Suprapubic skin (tissue), 4 donors: ENCODE results near the gene YES1.

ENCODE experiments used
- POLR2A ChIP-seq, 2 donors: fragments of 450-650 bp; IDR thresholded peaks; one replicate each; pipeline ENCODE4 v1.6.1; 2017; ENCODE audit warnings: antibody characterized with exemption in 2 of 2, mild to moderate bottlenecking in 2 of 2, moderate library complexity in 2 of 2
- POLR2AphosphoS5 ChIP-seq, 3 donors: sonication (generic); formaldehyde crosslinking; IDR thresholded peaks; one replicate each; pipeline ENCODE4 v1.6.1; 2017; ENCODE audit warnings: antibody characterized with exemption in 3 of 3

DNA sequence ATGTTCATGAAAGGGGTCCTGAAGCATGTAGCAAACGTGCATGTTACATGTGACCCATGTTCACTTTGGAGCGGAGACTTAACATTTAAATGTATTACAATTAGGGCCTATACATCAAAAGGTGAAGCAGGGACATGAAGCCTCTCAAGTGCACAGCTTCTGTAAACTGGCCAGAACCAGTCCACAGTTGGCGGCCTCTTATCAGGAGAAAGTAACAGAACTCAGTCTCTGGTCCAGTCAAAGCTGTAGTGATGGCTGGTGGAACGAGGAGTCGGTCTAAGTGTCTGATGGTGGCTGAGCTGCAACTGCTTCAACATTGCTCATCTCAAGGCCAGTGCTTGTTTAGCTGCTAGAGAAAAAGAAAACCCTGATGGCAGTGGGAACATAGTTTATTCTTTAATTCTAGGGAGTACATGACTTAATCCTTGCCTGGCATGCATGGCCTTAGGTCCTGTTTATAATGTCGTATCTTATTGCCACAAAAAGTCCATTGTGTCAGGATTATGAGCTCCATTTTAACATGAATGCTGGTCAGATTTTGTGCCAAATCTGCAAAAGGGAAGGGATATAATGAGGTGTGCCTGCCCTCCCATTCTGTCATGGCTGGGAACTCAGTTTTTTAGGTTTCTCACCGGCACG lies 22.2 kb upstream of the YES1 start:
- no peak for TF ChIP-seq POLR2A (IDR thresholded peaks at IDR 0.05)
- TF ChIP-seq POLR2AphosphoS5 (IDR thresholded peaks at IDR 0.05), result no peak
